Measurements from ENCODE around the gene BRPF1.

Gene BRPF1

GRCh38 chr3:9736831-9737230 lies 5.3 kb downstream of the BRPF1 start:
- DNase-seq (ENCODE audit: low read depth in 2 of 2) = no peak

GRCh38 chr3:9739181-9739580 lies 7.6 kb downstream of the BRPF1 start:
- DNase-seq (ENCODE audit: low read depth in 2 of 2) = no peak

- DNase-seq (ENCODE audit: low read depth in 2 of 2) = no peak
Observed at GRCh38 chr3:9742560-9742959, 11.0 kb downstream of the BRPF1 start.

- no peak for DNase-seq (ENCODE audit: low read depth in 2 of 2)
Observed at GRCh38 chr3:9743548-9743947, 12.0 kb downstream of the BRPF1 start.

GRCh38 chr3:9744162-9744561 lies 12.6 kb downstream of the BRPF1 start:
- DNase-seq (ENCODE audit: low read depth in 2 of 2) = no peak

- DNase-seq (ENCODE audit: low read depth in 2 of 2) = no peak
Observed at GRCh38 chr3:9745521-9745920, 14.0 kb downstream of the BRPF1 start.

- DNase-seq (ENCODE audit: low read depth in 2 of 2) = no peak
Observed at GRCh38 chr3:9746330-9746729, 14.8 kb downstream of the BRPF1 start.

- DNase-seq (ENCODE audit: low read depth in 2 of 2) = no peak
Observed at GRCh38 chr3:9747267-9747666, 15.7 kb downstream of the BRPF1 start.

- no peak for DNase-seq (ENCODE audit: low read depth in 2 of 2)
Observed at GRCh38 chr3:9748031-9748430, 16.5 kb downstream of the BRPF1 start.

- DNase-seq (ENCODE audit: low read depth in 2 of 2) = no peak
Observed at GRCh38 chr3:9749296-9749644, 17.7 kb downstream of the BRPF1 start.

GRCh38 chr3:9749645-9750555 lies 18.4 kb downstream of the BRPF1 start, which contains the start of gene OGG1:
TSS of gene OGG1 (plus strand) at chr3:9749952. CDS start at chr3:9750287, 335 bp downstream.
- DNase-seq (ENCODE audit: low read depth in 2 of 2) = peak; percentile 91 to 96

GRCh38 chr3:9750556-9751411 lies 19.2 kb downstream of the BRPF1 start:
- DNase-seq (ENCODE audit: low read depth in 2 of 2) = no peak

- DNase-seq (ENCODE audit: low read depth in 2 of 2) = no peak
Observed at GRCh38 chr3:9754678-9755077, 23.1 kb downstream of the BRPF1 start.

- DNase-seq (ENCODE audit: low read depth in 2 of 2) = no peak
Observed at GRCh38 chr3:9757427-9757826, 25.9 kb downstream of the BRPF1 start.

- no peak for DNase-seq (ENCODE audit: low read depth in 2 of 2)
Observed at GRCh38 chr3:9760779-9761505, 29.4 kb downstream of the BRPF1 start.

- no peak for DNase-seq (ENCODE audit: low read depth in 2 of 2)
Observed at GRCh38 chr3:9761919-9762318, 30.4 kb downstream of the BRPF1 start.

- no peak for DNase-seq (ENCODE audit: low read depth in 2 of 2)
Observed at GRCh38 chr3:9762871-9763270, 31.3 kb downstream of the BRPF1 start.

GRCh38 chr3:9765865-9766264 lies 34.3 kb downstream of the BRPF1 start:
- DNase-seq (ENCODE audit: low read depth in 2 of 2) = no peak

- DNase-seq (ENCODE audit: low read depth in 2 of 2) = no peak
Observed at GRCh38 chr3:9767418-9767817, 35.9 kb downstream of the BRPF1 start.

GRCh38 chr3:9768141-9768775 lies 36.7 kb downstream of the BRPF1 start:
- DNase-seq (ENCODE audit: low read depth in 2 of 2) = no peak

GRCh38 chr3:9769012-9769411 lies 37.5 kb downstream of the BRPF1 start:
- no peak for DNase-seq (ENCODE audit: low read depth in 2 of 2)
